A549 treated with AZD9567 at 1 μM for 4 hours (cell line): ENCODE data around the gene ZNF487. TPM values are rescaled to one million over a fixed set of nuclear protein-coding genes. Genes with fewer than 3 reads are reported as not detected.

Experiments used
- total RNA-seq: library from RNA; stranded (reverse); fragments of 200-300 nt; extraction: Qiagen RNA extraction; gene quantifications from 5 replicates; pipeline ENCODE4 v1.2.3, GENCODE V29; 2022; ENCODE audit not compliant: insufficient read depth

The ZNF487 gene
- total RNA-seq: 6.0 to 7.4 TPM (median 7.1 TPM) in 5 replicates

GRCh38 chr10:43436291-43437140, at the start of gene ZNF487:
Gene ZNF487, plus strand, starts transcription at chr10:43437111. Its CDS starts 38,703 bp downstream, at chr10:43475814.

DNA sequence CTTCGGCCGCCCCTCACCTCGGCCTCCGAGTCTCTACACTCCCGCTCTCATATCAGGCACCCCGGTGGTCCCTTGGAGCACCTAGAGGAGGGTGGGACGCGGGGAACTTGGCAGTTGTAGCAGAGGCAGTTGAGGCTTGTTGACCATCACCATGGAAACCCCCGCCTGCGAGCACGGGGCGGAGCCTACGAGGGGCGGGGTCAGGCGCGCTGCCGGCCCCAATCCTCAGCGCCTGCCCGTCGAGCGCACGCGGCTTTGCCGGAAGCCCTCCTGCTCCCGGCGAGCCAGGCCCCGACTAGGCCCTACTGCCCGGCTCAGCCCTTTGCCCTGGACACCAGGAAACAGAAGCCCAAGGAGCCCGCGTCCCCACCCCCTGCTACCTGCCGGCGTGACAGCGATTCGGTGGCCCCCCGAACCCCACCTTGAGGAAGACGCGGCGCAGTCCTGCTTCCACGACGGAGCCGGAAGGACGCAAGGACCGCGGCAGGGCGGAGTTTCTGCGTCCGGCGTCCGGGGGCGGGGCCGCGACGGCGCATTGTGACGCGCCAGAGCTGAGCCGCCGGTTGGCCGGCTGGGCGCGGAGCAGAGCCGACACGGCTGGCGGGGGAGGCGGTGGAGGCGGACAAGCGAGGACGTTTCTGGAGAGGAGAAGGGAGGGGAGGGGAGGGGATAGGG, 28.1 kb upstream of the ZNF487 start, which contains the start of gene HNRNPF:
Gene HNRNPF (minus strand): TSS at position 477 of the 675 bp plus-strand sequence. CDS start 21,302 bp downstream, outside the sequence.

Other genes starting within 250 kb of the ZNF487 start
- 4.6 to 7.9 TPM (median 4.8 TPM) in 5 replicates for gene RASGEF1A, start 170.0 kb upstream of the ZNF487 start, total RNA-seq
- 0.21 TPM in 1 of 5 replicates, not detected in the others for gene FXYD4, start 65.5 kb upstream of the ZNF487 start, total RNA-seq
- gene HNRNPF, start 27.9 kb upstream of the ZNF487 start, total RNA-seq: 317 to 349 TPM (median 335 TPM) in 5 replicates
- gene ZNF239, start 137.5 kb downstream of the ZNF487 start, total RNA-seq: 1.8 to 5.9 TPM (median 2.1 TPM) in 5 replicates
- 1.8 to 2.1 TPM (median 1.9 TPM) in 5 replicates for gene ZNF485, start 169.3 kb downstream of the ZNF487 start, total RNA-seq
- gene ZNF32, start 211.8 kb downstream of the ZNF487 start, total RNA-seq: 9.3 to 15.0 TPM (median 13.4 TPM) in 5 replicates